Measurements from ENCODE around the gene SREBF1. TPM values are rescaled to one million over a fixed set of nuclear protein-coding genes. Genes with fewer than 3 reads are reported as not detected.

The SREBF1 gene
- total RNA-seq (2014; rRNA removed; shearing (Covaris generic)), result 72.5 and 74.8 TPM in 2 replicates
- polyA plus RNA-seq (2014; cell fraction: nucleus; rRNA removed), result 528 and 537 TPM in 2 replicates

- peak; percentile 68 for DNase-seq (ENCODE audit: extremely low read depth, low read depth)
Observed at GRCh38 chr17:17836818-17837379, at the start of gene SREBF1. SREBF1 (minus strand) TSS chr17:17836986; CDS start chr17:17836817, 169 bp downstream.

GRCh38 chr17:17886226-17886625, 49.4 kb upstream of the SREBF1 start:
- DNase-seq (ENCODE audit: extremely low read depth, low read depth), result no peak

GRCh38 chr17:17884391-17885357, 47.9 kb upstream of the SREBF1 start:
- DNase-seq (ENCODE audit: extremely low read depth, low read depth), result no peak

GRCh38 chr17:17883801-17884200, 47.0 kb upstream of the SREBF1 start:
- DNase-seq (ENCODE audit: extremely low read depth, low read depth), result no peak

- DNase-seq (ENCODE audit: extremely low read depth, low read depth), result no peak
Observed at GRCh38 chr17:17882082-17882581, 45.3 kb upstream of the SREBF1 start.

GRCh38 chr17:17880577-17881196, 43.9 kb upstream of the SREBF1 start:
- DNase-seq (ENCODE audit: extremely low read depth, low read depth), result no peak

GRCh38 chr17:17877529-17878358, 41.0 kb upstream of the SREBF1 start:
- no peak for DNase-seq (ENCODE audit: extremely low read depth, low read depth)

- no peak for DNase-seq (ENCODE audit: extremely low read depth, low read depth)
Observed at GRCh38 chr17:17876959-17877528, 40.3 kb upstream of the SREBF1 start.

- no peak for DNase-seq (ENCODE audit: extremely low read depth, low read depth)
Observed at GRCh38 chr17:17874478-17874877, 37.7 kb upstream of the SREBF1 start.

- DNase-seq (ENCODE audit: extremely low read depth, low read depth), result no peak
Observed at GRCh38 chr17:17873450-17873991, 36.7 kb upstream of the SREBF1 start.

- DNase-seq (ENCODE audit: extremely low read depth, low read depth), result no peak
Observed at GRCh38 chr17:17872547-17873345, 36.0 kb upstream of the SREBF1 start.

- no peak for DNase-seq (ENCODE audit: extremely low read depth, low read depth)
Observed at GRCh38 chr17:17871913-17872312, 35.1 kb upstream of the SREBF1 start.

- DNase-seq (ENCODE audit: extremely low read depth, low read depth), result no peak
Observed at GRCh38 chr17:17870247-17870646, 33.5 kb upstream of the SREBF1 start.

GRCh38 chr17:17868641-17869522, 32.1 kb upstream of the SREBF1 start:
- no peak for DNase-seq (ENCODE audit: extremely low read depth, low read depth)

- DNase-seq (ENCODE audit: extremely low read depth, low read depth), result no peak
Observed at GRCh38 chr17:17866897-17867296, 30.1 kb upstream of the SREBF1 start.

- no peak for DNase-seq (ENCODE audit: extremely low read depth, low read depth)
Observed at GRCh38 chr17:17866425-17866824, 29.6 kb upstream of the SREBF1 start.

- DNase-seq (ENCODE audit: extremely low read depth, low read depth), result no peak
Observed at GRCh38 chr17:17865035-17865434, 28.2 kb upstream of the SREBF1 start.

- no peak for DNase-seq (ENCODE audit: extremely low read depth, low read depth)
Observed at GRCh38 chr17:17860766-17861107, 24.0 kb upstream of the SREBF1 start.
